ENCODE data around the gene PGLYRP4.
"Not testable (repeated sequence)": the region's sequence is repeated elsewhere in the genome, so short reads cannot be mapped to it uniquely, and the experiment has no call there.

Gene PGLYRP4

GRCh38 chr1:153339802-153340201, 8.8 kb downstream of the PGLYRP4 start:
- no peak overlapping the region for H3K4me3 ChIP-seq (ENCODE audit: low read depth, low read length)
- no peak for DNase-seq (ENCODE audit: low read depth)
- TF ChIP-seq CTCF (IDR thresholded peaks at IDR 0.05; ENCODE audit: control insufficient read depth, extremely low read depth, insufficient read depth), result no peak

GRCh38 chr1:153337980-153338853, 10.4 kb downstream of the PGLYRP4 start:
- H3K4me3 ChIP-seq (ENCODE audit: low read depth, low read length), result no peak overlapping the region
- no peak for DNase-seq (ENCODE audit: low read depth)
- TF ChIP-seq CTCF (IDR thresholded peaks at IDR 0.05; ENCODE audit: control insufficient read depth, extremely low read depth, insufficient read depth), result no peak

- DNase-seq (ENCODE audit: low read depth), result no peak
- no peak for TF ChIP-seq CTCF (IDR thresholded peaks at IDR 0.05; ENCODE audit: control insufficient read depth, extremely low read depth, insufficient read depth)
- no peak overlapping the region for H3K4me3 ChIP-seq (ENCODE audit: low read depth, low read length)
These were observed 12.0 kb downstream of the PGLYRP4 start for GRCh38 chr1:153336650-153337049.

GRCh38 chr1:153333902-153334301, 14.7 kb downstream of the PGLYRP4 start:
- TF ChIP-seq CTCF (IDR thresholded peaks at IDR 0.05; ENCODE audit: control insufficient read depth, extremely low read depth, insufficient read depth), result no peak
- DNase-seq (ENCODE audit: low read depth), result no peak
- no peak overlapping the region for H3K4me3 ChIP-seq (ENCODE audit: low read depth, low read length)

- H3K4me3 ChIP-seq (ENCODE audit: low read depth, low read length), result no peak overlapping the region
- no peak for DNase-seq (ENCODE audit: low read depth)
- TF ChIP-seq CTCF (IDR thresholded peaks at IDR 0.05; ENCODE audit: control insufficient read depth, extremely low read depth, insufficient read depth), result no peak
These were observed 23.7 kb downstream of the PGLYRP4 start for GRCh38 chr1:153324912-153325311.

GRCh38 chr1:153322568-153322967, 26.1 kb downstream of the PGLYRP4 start:
- no peak overlapping the region for H3K4me3 ChIP-seq (ENCODE audit: low read depth, low read length)
- TF ChIP-seq CTCF (IDR thresholded peaks at IDR 0.05; ENCODE audit: control insufficient read depth, extremely low read depth, insufficient read depth), result no peak
- no peak for DNase-seq (ENCODE audit: low read depth)

- H3K4me3 ChIP-seq (ENCODE audit: low read depth, low read length); DNase-seq (ENCODE audit: low read depth): not testable (repeated sequence)
These were observed 30.5 kb downstream of the PGLYRP4 start for GRCh38 chr1:153318145-153318544.

- DNase-seq (ENCODE audit: low read depth); H3K4me3 ChIP-seq (ENCODE audit: low read depth, low read length): not testable (repeated sequence)
These were observed 32.6 kb downstream of the PGLYRP4 start for GRCh38 chr1:153316013-153316412.

GRCh38 chr1:153314388-153314787, 34.3 kb downstream of the PGLYRP4 start:
- DNase-seq (ENCODE audit: low read depth); H3K4me3 ChIP-seq (ENCODE audit: low read depth, low read length): not testable (repeated sequence)

All from LNCaP clone FGC (cell line).